ENCODE data around the gene MYH9.

- TF ChIP-seq EZH2 (IDR thresholded peaks at IDR 0.05; ENCODE audit: borderline replicate concordance, low read depth, low read length, poor library complexity, severe bottlenecking) (no peak), CTCF (conservative IDR thresholded peaks at IDR 0.05; ENCODE audit: low read depth, low read length) (no peak)
Observed at GRCh38 chr22:36237462-36238372, 150.1 kb downstream of the MYH9 start.

Data from A673 (cell line).